Naive thymus-derived CD4-positive, alpha-beta T cell (primary cell): ENCODE data around the gene KRTAP5-6. TPM values are rescaled to one million over a fixed set of nuclear protein-coding genes. Genes with fewer than 3 reads are reported as not detected.

ENCODE experiments used
- ATAC-seq: fragments of 150-1000 bp; cut with Tn5 transposase; 2 replicates; pipeline ENCODE4 v1.10.0; 2021; ENCODE audit warnings: mild to moderate bottlenecking, moderate library complexity
- CTCF ChIA-PET: fragments of 350-600 bp; sonication (Branson Sonifier 250); formaldehyde crosslinking; loops from one replicate; lab custom pipeline; 2021; ENCODE audit warnings: antibody characterized with exemption; lab: Charles Lee
- POLR2A ChIA-PET: fragments of 350-600 bp; sonication (Branson Sonifier 250); formaldehyde crosslinking; loops from one replicate; lab custom pipeline; 2021; ENCODE audit warnings: antibody characterized with exemption, inconsistent platforms; lab: Charles Lee
- DNase-seq, 9 donors: peaks; one replicate each; pipeline versions ENCODE4 v3.0.0 to v3.0.0-alpha.2; 2020 to 2022; ENCODE audit warnings: mixed read lengths in 1 of 9
- H3K27ac ChIP-seq: one replicate; pipeline ENCODE4 v1.7.0; 2013; ENCODE audit warnings: mild to moderate bottlenecking, low read depth, low read length, moderate library complexity
- H3K27me3 ChIP-seq, 2 donors: one replicate each; pipeline ENCODE4 v1.7.0; 2013; ENCODE audit warnings: low read length in 2 of 2, mild to moderate bottlenecking in 2 of 2, moderate library complexity in 2 of 2; ENCODE audit not compliant: control insufficient read depth in 2 of 2, insufficient read depth in 2 of 2
- H3K36me3 ChIP-seq, 3 experiments: 1 replicate in 2 of 3; 2 replicates in 1 of 3; pipeline ENCODE4 v1.7.0; 2013; ENCODE audit warnings: low read length in 3 of 3, mild to moderate bottlenecking in 3 of 3, moderate library complexity in 1 of 3; ENCODE audit not compliant: insufficient read depth in 3 of 3, control insufficient read depth in 2 of 3
- H3K4me1 ChIP-seq, 2 donors: one replicate each; pipeline ENCODE4 v1.7.0; 2013; ENCODE audit warnings: low read length in 2 of 2, mild to moderate bottlenecking in 2 of 2, moderate library complexity in 1 of 2; ENCODE audit not compliant: control insufficient read depth in 2 of 2, insufficient read depth in 2 of 2
- H3K4me3 ChIP-seq: 2 replicates; pipeline ENCODE4 v1.7.0; 2013; ENCODE audit warnings: mild to moderate bottlenecking, low read length
- H3K9me3 ChIP-seq, 3 experiments: 1 replicate in 2 of 3; 2 replicates in 1 of 3; pipeline ENCODE4 v1.7.0; 2013; ENCODE audit warnings: low read length in 3 of 3; ENCODE audit not compliant: control insufficient read depth in 2 of 3
- H3K27ac Mint-ChIP-seq, 9 donors: one replicate each; pipeline ENCODE4 v1.8.0; 2020 to 2022; ENCODE audit warnings: mixed read lengths in 9 of 9, mild to moderate bottlenecking in 8 of 9, moderate library complexity in 5 of 9, inconsistent platforms in 2 of 9
- H3K27me3 Mint-ChIP-seq, 5 donors: one replicate each; pipeline ENCODE4 v1.8.0; 2021 to 2022; ENCODE audit warnings: mixed read lengths in 5 of 5, mild to moderate bottlenecking in 1 of 5
- H3K36me3 Mint-ChIP-seq, 5 donors: one replicate each; pipeline ENCODE4 v1.8.0; 2020 to 2022; ENCODE audit warnings: mixed read lengths in 5 of 5, mild to moderate bottlenecking in 3 of 5, inconsistent platforms in 1 of 5
- H3K4me1 Mint-ChIP-seq, 7 donors: one replicate each; pipeline ENCODE4 v1.8.0; 2020 to 2022; ENCODE audit warnings: mixed read lengths in 7 of 7, mild to moderate bottlenecking in 3 of 7, inconsistent platforms in 1 of 7
- H3K4me3 Mint-ChIP-seq, 10 donors: one replicate each; pipeline ENCODE4 v1.8.0; 2020 to 2022; ENCODE audit warnings: mild to moderate bottlenecking in 10 of 10, mixed read lengths in 10 of 10, moderate library complexity in 6 of 10, inconsistent platforms in 2 of 10
- H3K9me3 Mint-ChIP-seq, 11 donors: one replicate each; pipeline ENCODE4 v1.8.0; 2020 to 2022; ENCODE audit warnings: mixed read lengths in 11 of 11, mild to moderate bottlenecking in 4 of 11, inconsistent platforms in 1 of 11, moderate library complexity in 1 of 11
- intact Hi-C, 2 donors: fragments of 100-400 bp; cut with micrococcal nuclease; formaldehyde crosslinking; loops; one replicate each; pipeline ENCODE4 v1.15.1; 2023
- polyA plus RNA-seq, 2 donors: library from polyadenylated mRNA; unstranded; fragments of 300-500 nt; fragmentation: Illumina TruSeq; gene quantifications; one replicate each; pipeline ENCODE4 v1.2.3, GENCODE V29; 2021
- total RNA-seq, 6 experiments: library from RNA in 5 of 6; stranded (reverse) in 5 of 6; gene quantifications; 1 replicate in 5 of 6; 2 replicates in 1 of 6; pipeline ENCODE4 v1.2.3 and lab custom pipeline; 2021 to 2026

KRTAP5-6 gene
- total and polyA plus RNA-seq, 7 experiments from 2014 or later, result not detected

DNA sequence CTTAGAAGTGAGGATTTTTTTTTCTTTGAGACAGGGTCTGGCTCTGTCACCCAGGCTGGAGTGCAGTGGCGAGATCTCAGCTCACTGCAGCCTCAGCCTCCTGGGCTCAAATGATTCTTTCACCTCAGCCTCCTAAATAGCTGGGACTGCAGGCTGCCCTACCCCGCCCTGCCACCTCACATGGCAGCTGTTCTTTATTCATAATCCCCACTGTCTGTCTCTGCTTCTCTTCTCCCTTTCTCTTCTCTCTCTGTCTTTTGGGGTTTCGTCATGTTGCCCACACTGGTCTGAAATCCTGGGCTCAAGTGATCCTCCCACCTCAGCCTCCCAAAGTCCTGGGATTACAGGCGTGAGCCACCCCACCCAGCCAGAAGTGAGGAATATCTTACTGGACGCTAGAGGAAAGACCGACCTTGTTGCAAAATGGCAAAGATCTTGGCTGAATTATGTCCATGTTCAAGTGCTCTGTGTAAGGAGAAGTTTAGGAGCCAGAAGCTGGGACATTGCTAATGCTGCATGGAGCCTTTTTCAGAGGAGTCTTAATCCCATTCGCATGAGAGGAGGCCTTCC, 45.5 kb upstream of the KRTAP5-6 start:
- Histone ChIP-seq H3K27ac (no peak overlapping the region), H3K9me3 (no peaks in the 10 kb centered on the region), H3K4me1 (no peaks in the 10 kb centered on the region), H3K36me3 (no peaks in the 10 kb centered on the region), H3K27me3 (no peaks in the 10 kb centered on the region), H3K4me3 (no peak overlapping the region)
- ATAC-seq (no peak), DNase-seq (no peak)
- Mint-ChIP-seq H3K4me3 (no peak overlapping the region), H3K36me3 (no peaks in the 10 kb centered on the region), H3K27me3 (peaks cover 0 to 16% (median 15%) of the 10 kb centered on the region in 5 donors), H3K27ac (no peak overlapping the region), H3K9me3 (peaks cover 0 to 1% (median 0%) of the 10 kb centered on the region in 11 donors), H3K4me1 (peaks cover 0 to 4% (median 0%) of the 10 kb centered on the region in 7 donors)
- intact Hi-C loops, result loop anchor here in 1 of 2 donors (5.0 kb wide), 1 partner anchor 41 kb away; no protein-coding TSS in a partner anchor
- POLR2A ChIA-PET, result no interaction called here
- CTCF ChIA-PET, result interaction anchor here (0.8 to 6.2 kb wide), 4 partner anchors 13 to 499 kb away, joined by 4 to 46 read pairs (median 22); partner anchors contain the start of gene SYT8

DNA sequence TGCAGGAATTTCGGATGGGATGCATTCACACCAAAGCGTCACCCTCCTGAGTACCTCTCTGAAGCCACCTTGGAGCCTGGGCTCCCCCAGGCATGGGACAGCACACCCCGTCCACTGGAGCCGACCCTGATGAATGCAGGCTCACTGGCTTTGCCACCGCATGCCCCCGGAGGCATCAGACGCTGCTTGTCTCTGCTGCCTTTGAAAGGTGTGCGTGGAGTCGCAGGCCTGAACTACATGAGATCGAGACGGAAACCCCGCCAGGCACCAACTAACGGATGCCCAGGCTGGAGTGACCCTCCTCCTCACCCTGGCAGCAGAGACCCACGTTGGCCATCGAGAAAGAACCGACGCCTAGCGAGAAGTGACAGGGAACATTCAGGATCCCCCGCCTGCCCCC, 45.0 kb upstream of the KRTAP5-6 start:
- POLR2A ChIA-PET, result no interaction called here

DNA sequence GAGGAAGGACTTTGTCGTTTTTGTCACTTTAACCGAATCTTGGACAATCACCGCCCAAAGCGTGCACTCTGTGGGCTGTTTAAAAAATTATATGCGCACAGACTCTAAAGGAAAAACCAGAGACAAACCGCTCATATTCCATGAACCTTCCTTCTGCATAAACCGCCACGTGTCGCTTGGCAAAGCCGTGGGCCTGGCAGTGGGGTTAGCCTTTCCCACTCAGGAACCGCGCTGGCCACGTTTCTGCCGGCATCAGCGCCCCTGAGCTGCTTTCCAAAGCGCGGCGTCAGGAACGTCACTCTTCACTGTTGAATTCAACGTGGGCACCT, 44.6 kb upstream of the KRTAP5-6 start:
- Mint-ChIP-seq H3K4me1 (peaks cover 0 to 4% (median 0%) of the 10 kb centered on the region in 7 donors), H3K4me3 (no peak overlapping the region), H3K36me3 (no peaks in the 10 kb centered on the region), H3K9me3 (peaks cover 0 to 1% (median 0%) of the 10 kb centered on the region in 11 donors), H3K27ac (no peak overlapping the region), H3K27me3 (peaks cover 0 to 16% (median 12%) of the 10 kb centered on the region in 5 donors)
- ChIA-PET CTCF (interaction anchor here (0.6 to 6.2 kb wide), 22 partner anchors 18 to 1469 kb away, joined by 3 to 46 read pairs (median 4); partner anchors contain the start of gene SYT8), POLR2A (interaction anchor here (0.7 kb wide), 1 partner anchor 232 kb away, joined by 3 read pairs; no protein-coding TSS in a partner anchor)
- no peak for ATAC-seq
- Histone ChIP-seq H3K36me3 (no peaks in the 10 kb centered on the region), H3K4me1 (no peaks in the 10 kb centered on the region), H3K27me3 (no peaks in the 10 kb centered on the region), H3K4me3 (no peak overlapping the region), H3K27ac (no peak overlapping the region), H3K9me3 (no peaks in the 10 kb centered on the region)
- intact Hi-C loops, result loop anchor here (1.0 to 5.0 kb wide), 4 partner anchors 40 to 504 kb away; no protein-coding TSS in a partner anchor
- no peak for DNase-seq

More for the DNA sequence above, 45.0 kb upstream of the KRTAP5-6 start:
- DNase-seq (no peak), ATAC-seq (no peak)
- Histone ChIP-seq H3K9me3 (no peaks in the 10 kb centered on the region), H3K27me3 (no peaks in the 10 kb centered on the region), H3K36me3 (no peaks in the 10 kb centered on the region), H3K4me3 (no peak overlapping the region), H3K4me1 (no peaks in the 10 kb centered on the region), H3K27ac (no peak overlapping the region)
- H3K9me3 Mint-ChIP-seq, result peaks cover 0 to 1% (median 0%) of the 10 kb centered on the region in 11 donors
- intact Hi-C loops, result loop anchor here (1.0 to 5.0 kb wide), 4 partner anchors 40 to 505 kb away; no protein-coding TSS in a partner anchor
- CTCF ChIA-PET, result interaction anchor here (0.7 to 6.2 kb wide), 14 partner anchors 18 to 505 kb away, joined by 3 to 46 read pairs (median 4); partner anchors contain the start of gene SYT8
- H3K4me1 Mint-ChIP-seq, result peaks cover 0 to 4% (median 0%) of the 10 kb centered on the region in 7 donors
- no peak overlapping the region for H3K4me3 Mint-ChIP-seq
- H3K27me3 Mint-ChIP-seq, result peaks cover 0 to 16% (median 15%) of the 10 kb centered on the region in 5 donors
- H3K27ac Mint-ChIP-seq, result no peak overlapping the region
- H3K36me3 Mint-ChIP-seq, result no peaks in the 10 kb centered on the region

DNA sequence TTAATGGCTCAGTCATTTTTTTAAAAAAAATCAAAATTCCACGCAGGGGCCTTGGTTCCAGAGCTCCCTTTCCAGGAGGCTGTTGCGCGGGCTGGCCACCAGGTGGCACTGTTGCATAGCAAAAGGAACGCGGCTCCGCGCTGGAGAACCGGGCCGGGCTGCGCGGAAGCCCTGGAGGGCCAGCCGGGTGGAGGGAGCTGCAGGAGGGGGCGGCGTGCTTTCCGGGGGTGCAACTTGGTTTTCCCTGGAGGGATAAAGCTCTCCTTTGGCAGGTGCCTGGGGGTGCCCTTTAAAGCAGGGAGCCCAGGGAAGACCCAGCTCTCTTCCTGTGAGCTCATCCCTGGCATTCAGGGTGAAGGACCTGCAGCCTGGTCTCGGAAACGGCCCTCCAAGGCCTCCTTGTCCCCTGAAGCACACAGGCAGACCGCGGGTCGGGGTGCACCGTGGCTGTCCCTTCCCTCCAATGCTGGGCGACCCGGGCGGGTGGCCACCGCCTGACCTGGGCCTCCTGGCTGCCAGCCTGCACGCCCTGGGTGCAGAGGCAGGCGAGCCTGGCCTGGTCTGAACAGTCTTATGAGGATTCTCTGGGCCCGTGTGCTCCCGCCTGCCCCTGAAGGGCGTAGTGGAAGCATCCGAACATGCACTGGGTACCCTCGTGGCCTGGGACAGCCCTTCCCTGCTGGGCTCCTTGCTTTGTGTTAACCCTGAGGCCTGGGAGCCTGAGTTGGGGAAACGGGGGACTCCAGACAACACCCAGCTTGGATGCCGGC, 44.0 kb upstream of the KRTAP5-6 start:
- Histone ChIP-seq H3K27me3 (no peaks in the 10 kb centered on the region), H3K27ac (no peak overlapping the region), H3K9me3 (no peaks in the 10 kb centered on the region), H3K4me3 (no peak overlapping the region), H3K4me1 (no peaks in the 10 kb centered on the region), H3K36me3 (no peaks in the 10 kb centered on the region)
- peaks cover 0 to 1% (median 0%) of the 10 kb centered on the region in 11 donors for H3K9me3 Mint-ChIP-seq
- no peak overlapping the region for H3K4me3 Mint-ChIP-seq
- H3K27me3 Mint-ChIP-seq, result peaks cover 0 to 19% (median 16%) of the 10 kb centered on the region in 5 donors
- ATAC-seq, result peak; percentile 93
- peaks cover 0 to 4% (median 0%) of the 10 kb centered on the region in 7 donors for H3K4me1 Mint-ChIP-seq
- ChIA-PET CTCF (interaction anchor here (0.6 to 6.2 kb wide), 24 partner anchors 12 to 1469 kb away, joined by 3 to 46 read pairs (median 4); partner anchors contain the start of gene SYT8), POLR2A (interaction anchor here (0.6 to 0.7 kb wide), 2 partner anchors 14 to 231 kb away, joined by 3 read pairs; no protein-coding TSS in a partner anchor)
- DNase-seq, result peak; percentile 54 to 87 (median 78)
- H3K27ac Mint-ChIP-seq, result no peak overlapping the region
- intact Hi-C loops, result loop anchor here (1.0 to 5.0 kb wide), 4 partner anchors 39 to 504 kb away; no protein-coding TSS in a partner anchor
- H3K36me3 Mint-ChIP-seq, result no peaks in the 10 kb centered on the region

DNA sequence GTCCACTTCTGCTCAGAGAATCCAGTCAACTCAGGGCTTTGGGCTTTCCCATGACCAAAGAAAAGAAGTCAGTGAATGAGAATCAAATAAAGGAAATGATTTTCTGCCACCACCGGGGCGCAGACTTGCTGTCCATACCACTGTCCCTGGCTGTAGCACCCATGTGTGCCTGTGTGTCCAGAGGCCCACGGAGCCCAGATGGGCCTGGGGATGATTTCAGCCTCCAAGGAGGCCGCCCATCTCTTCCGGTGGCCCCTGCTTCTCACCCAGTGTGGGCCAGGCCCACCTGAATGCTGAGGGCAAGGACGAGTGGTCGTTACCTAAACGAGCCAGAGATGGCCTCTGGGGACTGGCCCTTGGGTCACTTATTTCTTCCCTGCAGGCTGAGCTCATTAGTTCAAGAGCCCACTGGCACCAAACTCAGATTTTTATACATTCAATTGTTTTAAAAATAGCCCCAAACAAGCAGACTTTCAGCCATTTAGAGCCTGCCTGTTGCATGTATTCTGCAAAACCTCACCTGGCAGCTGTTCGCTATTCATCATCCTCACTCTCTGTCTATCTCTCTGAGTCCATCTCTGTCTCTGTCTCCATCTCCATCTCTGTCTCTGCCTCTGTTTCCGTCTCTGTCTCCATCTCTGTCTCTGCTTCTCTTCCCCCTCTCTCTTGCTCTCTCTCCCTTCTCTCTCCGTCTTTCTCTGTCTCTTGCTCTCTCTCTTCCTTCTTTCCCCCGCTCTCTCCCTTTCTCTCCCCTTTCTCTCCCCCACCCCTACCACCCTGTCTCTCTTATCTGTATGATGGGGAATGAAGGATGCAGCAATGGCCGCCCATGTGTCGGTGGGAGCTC, 43.2 kb upstream of the KRTAP5-6 start:
- H3K4me1 Mint-ChIP-seq, result peaks cover 0 to 8% (median 0%) of the 10 kb centered on the region in 7 donors
- Histone ChIP-seq H3K27me3 (no peaks in the 10 kb centered on the region), H3K4me3 (no peak overlapping the region), H3K4me1 (no peaks in the 10 kb centered on the region), H3K27ac (no peak overlapping the region), H3K36me3 (no peaks in the 10 kb centered on the region), H3K9me3 (no peaks in the 10 kb centered on the region)
- no peaks in the 10 kb centered on the region for H3K36me3 Mint-ChIP-seq
- intact Hi-C loops, result loop anchor here in 1 of 2 donors (2.0 to 5.0 kb wide), 2 partner anchors 39 to 503 kb away; no protein-coding TSS in a partner anchor
- ATAC-seq (no peak), DNase-seq (no peak)
- H3K27me3 Mint-ChIP-seq, result peaks cover 0 to 22% (median 16%) of the 10 kb centered on the region in 5 donors
- peaks cover 0 to 1% (median 0%) of the 10 kb centered on the region in 11 donors for H3K9me3 Mint-ChIP-seq
- peak overlapping the region in 1 of 10 donors; percentile 13 for H3K4me3 Mint-ChIP-seq
- POLR2A ChIA-PET, result no interaction called here
- CTCF ChIA-PET, result interaction anchor here (0.6 to 6.2 kb wide), 13 partner anchors 13 to 498 kb away, joined by 3 to 46 read pairs (median 4); partner anchors contain the start of gene SYT8
- no peak overlapping the region for H3K27ac Mint-ChIP-seq
